ENCODE data around the gene BEST4.
"Not testable (repeated sequence)": the region's sequence is repeated elsewhere in the genome, so short reads cannot be mapped to it uniquely, and the experiment has no call there.

BEST4 gene

DNA sequence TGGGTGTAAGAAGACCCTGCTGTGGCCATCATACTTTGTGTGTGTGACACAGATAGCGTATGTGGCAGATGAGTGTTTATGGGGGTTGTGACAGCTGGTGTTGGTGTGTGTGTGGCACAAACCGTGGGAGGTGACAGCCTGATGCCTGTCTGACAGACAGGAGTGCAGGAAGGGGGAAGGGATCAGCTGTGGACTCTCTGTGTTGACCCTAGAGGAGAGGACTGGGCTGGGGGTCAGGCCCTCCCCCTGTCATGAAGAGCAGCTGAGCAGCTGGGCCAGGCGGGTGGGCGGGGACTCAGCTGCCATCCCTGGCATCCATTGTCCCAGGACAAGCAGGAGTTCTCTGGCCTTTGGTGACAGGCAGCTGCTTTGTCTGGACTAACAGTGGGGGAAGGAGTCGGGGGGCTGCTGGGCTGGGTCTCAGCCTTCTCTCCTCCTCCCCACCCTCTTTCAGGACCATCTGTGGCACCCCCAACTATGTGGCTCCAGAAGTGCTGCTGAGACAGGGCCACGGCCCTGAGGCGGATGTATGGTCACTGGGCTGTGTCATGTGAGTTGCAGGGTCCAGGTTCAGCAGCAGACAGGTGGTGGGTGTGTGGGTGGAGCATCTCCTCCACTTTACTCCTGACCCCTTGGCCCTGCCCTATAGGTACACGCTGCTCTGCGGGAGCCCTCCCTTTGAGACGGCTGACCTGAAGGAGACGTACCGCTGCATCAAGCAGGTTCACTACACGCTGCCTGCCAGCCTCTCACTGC is 14.5 kb upstream of the BEST4 start:
- no peak for DNase-seq (ENCODE audit: low spot score)

DNA sequence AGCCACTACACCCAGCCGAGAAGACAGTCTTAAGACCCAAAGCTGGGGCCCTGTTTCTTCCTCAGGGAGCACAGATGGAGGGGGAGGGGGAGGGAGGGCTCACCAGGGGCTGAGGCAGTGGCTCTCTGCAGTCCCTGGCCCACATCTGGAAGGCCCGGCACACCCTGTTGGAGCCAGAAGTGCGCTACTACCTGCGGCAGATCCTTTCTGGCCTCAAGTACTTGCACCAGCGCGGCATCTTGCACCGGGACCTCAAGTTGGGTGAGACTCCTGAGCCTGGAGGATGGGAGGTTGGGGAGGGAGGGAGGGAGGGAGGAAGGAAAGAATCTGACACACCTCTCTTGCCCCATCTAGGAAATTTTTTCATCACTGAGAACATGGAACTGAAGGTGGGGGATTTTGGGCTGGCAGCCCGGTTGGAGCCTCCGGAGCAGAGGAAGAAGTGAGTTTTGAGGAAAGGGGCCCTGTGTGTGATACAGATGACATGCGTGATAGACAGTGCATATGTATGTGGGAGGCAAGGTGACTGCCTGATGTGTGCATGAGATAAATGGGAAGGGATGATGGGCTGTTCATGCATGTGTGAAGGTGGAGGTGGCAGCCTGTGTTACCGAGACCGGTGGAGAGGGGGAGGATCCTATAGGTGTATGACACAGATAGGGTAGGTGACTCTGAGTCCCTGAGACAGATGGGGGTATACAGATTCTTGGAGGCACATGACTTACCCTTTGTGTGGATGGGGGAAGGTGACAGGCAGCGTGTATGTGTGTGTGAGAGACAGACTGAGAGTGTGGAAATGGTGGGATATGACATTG is 13.7 kb upstream of the BEST4 start:
- no peak for DNase-seq (ENCODE audit: low spot score)

DNA sequence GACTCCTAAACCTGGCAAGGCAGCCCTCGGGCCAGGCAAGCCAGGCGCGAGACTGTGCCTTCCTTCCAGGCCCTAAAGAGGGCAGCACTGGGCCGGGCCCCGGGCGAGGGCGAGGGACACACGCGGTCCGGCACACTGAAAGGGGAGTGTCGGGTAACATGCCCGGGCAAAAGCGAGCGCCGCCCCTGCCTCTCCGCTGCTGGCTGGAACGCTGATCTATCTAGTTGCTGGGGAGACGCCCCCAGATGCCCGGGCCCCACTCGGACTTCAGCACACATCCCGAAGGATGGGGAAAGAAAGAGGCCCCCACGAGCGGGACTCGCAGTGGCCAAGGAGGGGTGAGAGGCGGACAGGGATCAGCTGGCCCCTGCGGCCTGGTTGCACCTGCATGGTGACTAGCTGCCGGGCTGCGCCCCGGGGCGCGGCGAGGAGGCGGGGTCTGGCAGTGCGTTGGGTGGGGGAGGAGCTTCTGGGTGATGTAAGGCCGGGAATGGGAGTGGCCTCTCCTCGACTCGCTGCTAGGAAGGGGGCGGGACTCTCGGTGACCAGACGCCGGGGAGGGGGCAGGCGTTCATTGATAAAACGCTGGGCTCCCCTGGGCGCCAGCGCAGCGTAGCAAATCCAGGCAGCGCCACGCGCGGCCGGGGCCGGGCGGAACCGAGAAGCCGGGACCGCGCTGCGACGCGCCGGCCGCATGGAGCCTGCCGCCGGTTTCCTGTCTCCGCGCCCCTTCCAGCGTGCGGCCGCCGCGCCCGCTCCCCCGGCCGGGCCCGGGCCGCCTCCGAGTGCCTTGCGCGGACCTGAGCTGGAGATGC is 12.0 kb upstream of the BEST4 start, which contains the start of gene PLK3:
Gene PLK3 (plus strand): TSS at position 608 of the 815 bp plus-strand sequence. CDS start 87 bp downstream, at position 695.
- DNase-seq (ENCODE audit: low spot score) = peak; percentile 96

DNA sequence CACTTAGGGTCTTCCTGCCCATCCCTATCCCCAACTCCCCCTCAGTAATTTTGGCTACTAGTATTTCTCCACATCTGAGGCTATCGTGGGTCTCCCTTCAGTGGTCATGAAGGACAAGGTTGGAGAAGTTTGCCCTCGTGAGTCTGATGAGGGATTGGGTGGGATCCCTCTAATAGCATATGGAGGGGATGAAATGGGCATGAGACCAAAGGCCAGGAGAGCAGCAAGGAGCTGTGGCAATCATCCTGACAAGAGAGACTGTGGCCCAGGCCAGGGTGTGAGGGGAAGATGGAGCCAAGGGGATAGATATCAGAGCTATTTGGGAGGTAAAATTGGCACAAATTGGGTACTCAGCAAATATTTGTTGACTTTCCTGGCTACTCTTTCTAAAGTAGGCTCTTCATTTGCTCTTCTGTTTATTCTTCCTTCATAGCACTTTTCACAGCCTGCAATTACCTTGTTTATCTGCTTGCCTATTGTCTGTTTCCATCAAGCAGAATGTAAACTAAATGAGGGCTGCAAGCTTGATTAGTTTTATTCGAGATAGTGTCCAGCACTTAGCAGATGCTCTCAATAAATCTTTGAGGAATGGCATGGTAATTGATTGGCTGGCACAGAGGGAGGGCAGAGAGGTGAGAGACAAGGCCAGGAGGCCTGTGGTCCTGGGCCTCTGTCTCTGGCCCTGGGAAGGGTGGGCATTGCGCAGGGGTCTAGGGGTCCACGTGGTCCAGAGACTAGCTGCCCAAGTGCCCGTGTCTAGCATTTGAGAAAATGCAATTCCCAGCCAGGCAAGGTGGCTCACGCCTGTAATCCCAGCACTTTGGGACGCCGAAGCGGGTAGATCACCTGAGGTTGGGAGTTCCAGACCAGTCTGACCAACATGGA is 10.8 kb upstream of the BEST4 start:
- DNase-seq (ENCODE audit: low spot score) = no peak

DNA sequence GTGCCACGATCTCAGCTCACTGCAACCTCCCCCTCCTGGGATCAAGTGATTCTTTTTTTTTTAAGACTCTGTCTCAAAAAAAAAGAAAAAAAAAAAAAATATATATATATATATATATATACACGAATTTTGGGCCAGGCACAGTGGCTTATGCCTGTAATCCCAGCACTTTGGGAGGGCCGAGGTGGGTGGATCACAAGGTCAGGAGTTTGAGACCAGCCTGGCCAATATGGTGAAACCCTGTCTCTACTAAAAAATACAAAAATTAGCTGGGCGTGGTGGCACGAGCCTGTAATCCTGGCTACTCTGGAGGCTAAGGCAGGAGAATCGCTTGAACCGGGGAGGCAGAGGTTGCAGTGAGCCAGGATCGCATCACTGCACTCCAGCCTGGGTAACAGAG is 9.9 kb upstream of the BEST4 start:
- DNase-seq (ENCODE audit: low spot score) = not testable (repeated sequence)

DNA sequence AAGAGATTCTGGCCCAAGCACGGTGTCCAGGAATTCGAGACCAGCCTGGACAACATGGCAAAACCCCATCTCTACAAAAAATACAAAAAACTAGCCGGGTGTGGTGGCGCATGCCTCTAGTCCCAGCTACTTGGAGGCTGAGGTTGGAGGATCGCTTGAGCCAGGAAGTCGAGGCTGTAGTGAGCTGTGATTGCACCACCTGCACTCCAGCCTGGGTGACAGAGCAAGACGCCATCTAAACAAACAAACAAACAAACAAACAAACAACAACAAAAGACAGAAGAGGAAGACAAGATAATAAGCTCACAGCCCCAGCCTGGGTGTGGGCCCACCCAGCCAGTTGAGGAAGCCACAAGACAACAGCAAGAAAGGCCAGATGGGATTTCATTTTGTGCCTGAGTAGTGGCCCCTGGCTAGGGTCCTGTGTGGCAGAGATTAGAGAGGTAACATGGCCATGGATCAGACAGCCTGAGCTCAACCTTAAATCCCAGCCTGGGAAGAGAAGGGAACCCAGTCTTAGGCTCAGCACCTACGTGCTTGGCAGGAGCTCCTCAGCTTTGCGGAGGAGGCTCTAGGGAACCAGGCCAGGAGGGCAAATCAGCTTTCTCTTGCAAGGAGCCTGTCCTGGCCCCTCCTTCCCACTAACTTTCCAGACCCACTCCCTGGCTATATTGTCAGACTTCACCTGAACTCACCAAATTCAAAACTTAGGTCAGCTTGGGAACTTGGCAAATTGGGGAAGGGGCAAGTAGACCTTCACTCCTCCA is 4.9 kb upstream of the BEST4 start:
- no peak for DNase-seq (ENCODE audit: low spot score)

DNA sequence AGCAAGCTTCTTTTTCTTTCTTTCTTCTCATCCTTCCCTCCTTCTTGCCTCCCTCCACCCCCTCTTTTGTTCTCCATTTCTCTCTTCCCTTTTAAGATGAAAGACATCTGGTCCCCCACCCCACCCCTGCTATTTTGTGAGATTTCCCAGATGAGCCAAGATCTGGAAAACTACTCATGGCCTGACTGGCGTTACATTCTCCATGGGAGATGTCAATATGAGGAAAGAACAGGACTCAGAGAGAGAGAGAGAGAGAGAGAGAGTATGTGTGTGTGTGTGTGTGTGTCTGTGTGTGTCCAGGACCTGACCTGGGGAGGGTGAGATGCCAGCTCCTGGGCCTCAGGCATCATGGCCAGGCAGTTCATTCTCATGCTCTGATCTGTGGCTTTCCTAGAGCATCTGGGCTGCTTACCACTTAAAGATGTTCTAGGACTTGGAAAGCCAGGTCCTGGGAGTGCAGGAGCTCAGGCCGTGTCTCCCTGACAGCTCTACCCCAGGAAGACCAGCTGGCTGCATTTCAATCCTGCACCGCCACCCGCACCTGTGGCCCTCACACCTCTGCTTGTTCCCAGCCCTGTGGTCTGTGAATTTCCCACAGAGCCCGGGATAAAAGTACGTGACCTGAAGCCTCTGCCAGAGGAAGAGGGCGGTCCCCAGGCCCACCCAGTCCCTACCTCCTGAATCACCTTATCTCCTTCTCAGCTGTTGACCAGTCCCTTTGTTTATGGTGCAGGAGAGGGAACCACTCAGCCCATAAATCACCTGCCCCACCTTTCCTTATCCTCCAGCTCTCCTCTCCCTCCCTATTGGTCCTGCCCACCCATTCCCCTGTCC is 3.2 kb upstream of the BEST4 start:
- no peak for DNase-seq (ENCODE audit: low spot score)

DNA sequence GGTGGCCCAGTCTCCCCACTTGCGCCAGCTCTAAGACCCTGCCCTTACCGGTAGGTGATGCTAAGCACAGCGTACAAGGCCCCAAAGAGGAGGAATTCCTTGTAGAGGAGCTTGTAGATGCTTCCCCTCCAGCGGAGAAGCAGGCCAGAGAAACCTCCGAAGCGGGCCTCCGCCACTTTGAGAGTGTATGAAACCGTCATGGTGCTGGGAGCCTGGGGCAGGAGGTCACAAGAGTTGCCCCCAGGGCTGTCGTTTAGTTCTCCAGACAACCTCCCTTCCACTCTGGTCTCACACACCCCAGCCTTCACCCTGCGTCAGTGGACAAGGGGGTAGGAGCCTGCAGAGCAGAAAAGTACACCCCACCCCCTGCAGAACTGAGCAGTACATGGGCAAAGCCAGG is 464 bp downstream of the BEST4 start:
- DNase-seq (ENCODE audit: low spot score) = no peak

DNA sequence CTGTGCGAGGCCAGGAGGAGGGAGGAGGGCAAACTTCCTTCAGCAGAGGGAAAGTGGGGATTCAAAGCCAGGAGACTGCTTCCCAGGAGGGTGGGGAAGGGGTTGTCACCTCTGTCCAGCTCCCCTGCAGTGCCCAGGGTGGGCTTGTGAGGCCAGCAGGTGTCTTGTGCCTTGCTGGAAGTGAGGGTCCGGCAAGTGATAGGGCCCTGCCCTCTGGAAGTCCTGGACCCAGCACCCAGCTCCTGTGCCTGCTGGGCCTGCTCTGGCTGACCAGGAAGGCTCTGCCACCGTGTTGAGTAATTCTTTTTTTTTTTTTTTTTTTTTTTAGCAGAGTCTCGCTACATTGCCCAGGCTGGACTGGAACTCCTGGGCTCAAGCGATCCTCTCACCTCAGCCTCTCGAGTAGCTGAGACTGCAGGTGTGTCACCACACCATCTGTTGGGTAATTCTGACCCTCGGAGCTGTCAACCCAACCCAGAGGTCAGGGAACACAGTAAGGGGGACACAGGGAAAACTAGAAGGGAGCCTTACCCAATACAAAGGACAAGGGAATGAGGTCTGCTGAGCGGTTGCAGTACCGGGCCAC is 1.0 kb downstream of the BEST4 start:
- DNase-seq (ENCODE audit: low spot score) = no peak

DNA sequence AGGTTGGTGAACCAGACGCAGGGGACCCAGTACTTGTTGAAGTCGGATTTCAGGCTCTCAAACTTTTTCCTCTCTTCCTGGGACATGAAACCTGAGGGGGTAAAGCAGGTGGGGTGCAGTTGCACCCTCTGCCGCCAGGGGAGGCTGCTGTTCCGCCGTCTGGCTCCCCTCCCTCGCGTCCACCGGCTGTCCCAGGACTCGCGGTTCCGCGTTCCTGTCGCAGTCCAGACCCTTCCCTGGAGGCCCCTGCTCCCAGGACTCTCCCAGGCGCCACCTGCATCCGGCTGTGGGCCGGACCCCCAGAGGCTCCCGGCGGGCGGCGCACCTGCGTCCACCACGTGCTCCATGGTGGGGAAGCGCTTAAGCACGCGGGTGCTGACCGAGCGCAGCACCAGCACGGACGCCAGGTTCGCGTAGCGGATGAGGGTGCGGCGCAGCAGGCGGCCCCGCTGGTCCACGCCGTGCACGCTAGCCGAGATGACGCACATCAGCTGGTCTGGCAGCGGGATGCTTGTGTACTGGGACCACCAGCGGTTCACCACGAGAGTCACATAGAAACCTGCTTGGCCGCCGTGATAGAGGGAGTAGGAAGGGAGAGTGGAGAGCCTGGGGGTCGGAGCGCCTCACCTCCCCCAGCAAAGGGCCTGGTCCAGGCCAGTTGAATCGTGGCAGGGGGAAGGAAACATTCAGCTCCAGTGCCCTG is 1.7 kb downstream of the BEST4 start:
- no peak for DNase-seq (ENCODE audit: low spot score)

DNA sequence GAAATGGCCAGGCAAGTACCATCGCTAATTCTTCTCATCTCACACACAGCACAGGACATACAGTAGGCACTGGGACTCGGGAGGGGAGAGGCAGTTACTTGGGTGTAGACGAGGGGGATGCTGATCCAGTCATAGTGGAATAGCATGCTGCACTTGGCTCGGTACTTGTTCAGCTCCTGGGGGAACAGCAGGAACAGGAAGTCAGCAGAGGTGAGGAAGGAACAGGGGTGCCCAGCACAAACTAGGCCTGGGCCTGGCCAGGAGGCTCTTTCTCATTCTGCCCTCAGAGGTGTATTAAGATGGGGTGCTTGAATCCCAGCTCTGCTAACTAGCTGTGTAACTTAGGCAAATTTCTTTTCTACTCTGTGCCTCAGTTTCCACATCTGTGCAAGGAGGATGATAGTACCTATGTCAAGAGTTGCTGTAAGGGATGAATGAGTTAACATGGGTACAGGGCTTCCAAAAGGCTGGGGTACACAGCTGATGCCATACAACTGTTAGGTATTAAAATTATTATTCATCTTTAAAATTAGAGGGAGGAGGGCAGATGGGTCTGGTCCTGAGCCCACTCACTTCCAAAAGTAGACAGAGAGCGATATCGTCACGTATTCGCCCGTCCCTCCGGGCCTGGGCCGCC is 2.4 kb downstream of the BEST4 start:
- DNase-seq (ENCODE audit: low spot score) = no peak

DNA sequence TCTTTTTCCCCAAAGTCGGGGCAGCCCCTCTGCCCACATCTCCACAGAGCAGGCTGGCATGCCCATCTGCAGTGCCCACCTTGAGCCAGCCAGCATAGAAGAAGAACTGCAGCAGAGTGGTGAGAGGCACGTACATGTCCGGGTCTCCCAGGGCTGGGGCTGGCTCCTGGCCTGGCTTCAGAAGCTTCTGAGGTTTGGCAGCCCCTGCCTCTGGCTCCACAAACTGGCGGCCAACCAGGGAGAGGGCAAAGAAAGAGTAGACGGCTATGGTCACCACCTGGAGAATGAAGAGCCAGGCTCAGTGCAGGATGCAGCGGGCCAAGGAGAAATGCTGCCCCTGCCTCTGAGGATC is 3.0 kb downstream of the BEST4 start:
- DNase-seq (ENCODE audit: low spot score) = no peak

DNA sequence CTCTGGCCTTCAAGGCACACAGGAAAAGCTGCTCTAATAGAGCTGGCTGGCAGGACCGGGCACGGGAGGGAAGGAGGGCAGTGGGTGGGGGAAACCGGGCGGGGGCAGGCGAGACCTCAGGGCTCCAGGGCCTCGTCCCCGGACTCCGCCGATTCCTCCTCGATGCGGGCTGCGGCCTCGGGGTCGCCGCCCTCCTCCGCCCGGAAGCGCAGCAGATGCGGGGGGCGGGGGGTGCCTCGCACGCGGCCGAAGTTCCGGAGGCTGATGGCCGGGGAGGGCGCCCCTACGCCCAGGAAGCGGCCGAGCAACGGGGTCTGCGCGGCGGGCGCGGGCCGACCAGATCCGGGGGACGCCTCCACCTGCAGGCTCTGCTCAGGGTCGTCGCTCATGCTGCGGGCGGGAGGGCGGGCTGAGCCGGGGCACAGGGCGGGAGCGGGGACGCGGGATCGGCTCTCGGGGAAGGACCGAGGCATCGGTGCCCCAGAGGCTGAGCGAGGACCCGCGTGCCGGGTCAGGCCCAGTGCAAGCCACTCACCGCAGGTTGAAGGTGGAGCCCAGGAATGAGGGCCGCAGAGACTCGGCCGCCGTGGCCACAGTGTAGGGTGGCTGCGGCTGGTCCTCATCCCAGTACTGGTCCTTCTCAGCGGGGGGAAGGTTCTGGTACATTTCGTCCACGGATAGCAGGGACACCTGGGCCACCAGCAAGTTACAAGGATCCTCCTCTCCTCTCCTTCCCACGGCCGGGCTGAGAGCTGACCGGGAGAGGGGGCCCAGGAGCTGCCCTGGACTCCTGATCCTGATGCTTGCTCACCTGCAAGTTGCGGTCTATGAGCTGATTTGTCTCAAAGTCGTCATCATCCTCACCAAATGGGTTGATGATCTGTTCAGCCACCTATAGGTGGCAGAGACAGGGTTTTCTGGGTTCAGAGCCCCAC is 3.6 kb downstream of the BEST4 start:
- no peak for DNase-seq (ENCODE audit: low spot score)

DNA sequence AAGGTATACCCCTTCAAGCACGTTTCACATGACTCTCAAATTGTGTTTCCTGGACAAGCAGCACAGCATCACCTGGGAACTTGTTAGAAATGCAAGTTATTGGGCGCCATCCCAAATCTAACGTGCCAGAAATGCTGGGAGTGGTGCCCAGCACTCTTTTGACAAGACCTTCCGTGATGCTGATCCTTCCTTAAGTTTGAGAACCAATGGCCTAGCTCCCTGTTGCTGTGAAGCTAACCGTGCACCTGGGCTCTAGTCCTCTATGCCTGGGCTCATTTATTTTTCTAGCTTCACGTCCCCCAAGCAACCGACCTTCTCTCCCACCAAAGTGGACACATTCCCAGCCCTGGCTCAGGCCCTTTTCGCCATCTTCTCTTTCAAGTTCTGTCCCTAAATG is 4.3 kb downstream of the BEST4 start:
- no peak for DNase-seq (ENCODE audit: low spot score)

DNA sequence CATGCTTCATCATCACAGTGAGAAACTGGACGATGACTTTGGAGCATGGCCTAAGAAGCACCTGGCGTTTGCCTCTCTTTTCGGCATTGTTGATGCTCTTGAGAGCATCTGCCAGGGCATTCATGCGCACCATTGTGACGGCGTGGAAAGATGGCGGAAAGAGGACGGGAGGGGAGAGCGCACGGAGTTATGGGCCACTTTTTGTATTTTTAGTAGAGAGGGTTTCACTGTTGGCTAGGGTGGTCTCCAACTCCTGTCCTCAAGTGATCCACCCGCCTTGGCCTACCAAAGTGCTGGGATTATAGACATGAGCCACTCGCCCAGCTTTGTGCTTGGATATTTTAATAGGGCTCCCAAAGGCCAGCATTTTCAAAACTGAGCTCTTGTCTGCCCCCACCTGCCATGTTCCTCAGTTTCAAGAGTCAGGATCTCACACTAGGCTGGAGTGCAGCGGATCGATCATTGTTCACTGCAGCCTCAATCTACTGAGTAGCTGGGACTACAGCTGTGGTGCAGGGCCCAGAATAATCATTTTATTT is 7.3 kb downstream of the BEST4 start:
- no peak for DNase-seq (ENCODE audit: low spot score)

DNA sequence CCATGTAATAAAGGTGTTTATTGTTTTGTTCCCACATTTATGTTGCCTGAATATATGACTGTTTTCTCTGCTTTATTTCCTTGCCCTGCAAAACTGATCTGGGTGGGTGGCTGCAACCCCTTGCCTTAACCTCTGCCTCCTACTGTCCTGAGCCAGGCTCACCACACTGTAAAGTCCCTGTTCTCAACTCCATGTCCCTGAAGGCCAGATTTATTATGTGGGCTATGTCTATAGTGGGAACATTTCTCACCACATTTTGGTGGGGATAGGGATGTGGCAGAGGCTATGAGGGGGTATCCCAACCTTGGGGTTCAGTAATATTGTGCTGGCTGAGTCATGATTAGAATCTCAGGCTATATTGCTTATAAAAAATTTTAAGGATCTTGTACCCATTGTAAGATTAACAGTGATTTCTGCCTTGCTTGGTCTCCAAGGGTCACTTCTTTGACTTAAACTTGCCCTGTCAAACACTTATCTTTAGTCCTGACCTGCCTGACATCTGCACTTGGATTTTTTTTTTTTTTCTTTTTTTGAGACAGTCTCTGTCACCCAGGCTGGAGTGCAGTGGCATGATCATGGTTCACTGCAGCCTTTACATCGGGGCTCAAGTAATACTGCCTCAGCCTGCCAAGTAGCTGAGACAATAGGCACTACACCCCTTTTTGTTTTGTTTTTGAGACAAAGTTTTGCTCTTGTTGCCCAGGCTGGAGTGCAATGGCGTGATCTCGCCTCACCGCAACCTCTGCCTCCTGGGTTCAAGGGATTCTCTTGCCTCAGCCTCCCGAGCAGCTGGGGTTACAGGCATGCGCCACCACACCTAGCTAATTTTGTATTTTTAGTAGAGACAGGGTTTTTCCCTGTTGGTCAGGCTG is 9.0 kb downstream of the BEST4 start:
- DNase-seq (ENCODE audit: low spot score) = no peak
